ENCODE data around the gene CKAP5. TPM values are rescaled to one million over a fixed set of nuclear protein-coding genes. Genes with fewer than 3 reads are reported as not detected.

Gene CKAP5
- total and polyA plus RNA-seq, 2 donors (not counting 1 experiment from before 2014, with no cell fraction given), result 64.7 to 111 TPM

DNA sequence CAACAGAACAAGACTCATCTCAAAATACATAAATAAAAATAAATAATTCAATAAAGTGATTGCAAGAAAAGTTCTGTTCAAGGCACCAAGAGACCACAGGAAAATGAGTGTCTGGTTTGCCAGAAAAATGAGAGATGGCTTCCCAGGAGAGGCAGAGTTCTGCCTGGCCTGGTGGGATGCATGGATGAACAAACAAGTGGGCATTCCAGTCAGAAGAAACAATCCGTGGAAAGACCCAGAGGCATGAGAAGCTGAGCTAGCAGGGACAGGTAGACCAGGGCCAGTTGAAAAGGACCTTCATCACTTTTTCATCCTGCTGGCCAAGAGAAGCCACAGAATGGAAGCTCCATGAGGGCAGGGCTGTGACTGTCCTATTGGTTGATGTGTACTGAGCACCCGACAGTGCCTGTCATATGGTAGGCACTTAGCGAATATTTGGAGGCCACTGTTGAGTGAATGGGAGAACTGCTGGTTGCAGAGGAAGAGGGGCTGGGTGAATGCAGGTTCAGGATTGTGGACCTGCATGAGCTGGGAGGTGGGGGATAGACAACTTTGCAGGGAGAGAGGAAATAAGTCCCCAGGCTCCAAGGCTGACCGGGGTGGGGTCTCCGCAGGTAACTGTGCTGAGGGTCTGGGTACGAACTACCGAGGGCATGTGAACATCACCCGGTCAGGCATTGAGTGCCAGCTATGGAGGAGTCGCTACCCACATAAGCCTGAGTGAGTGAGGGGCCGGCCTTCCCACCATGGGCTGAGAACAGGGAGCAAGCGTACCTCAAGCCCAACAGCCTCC lies 123.3 kb downstream of the CKAP5 start:
- H4K20me1 ChIP-seq (ENCODE audit: control insufficient read depth, extremely low read depth, insufficient read depth, low read length), result no peaks in the 10 kb centered on the region
- no peak overlapping the region for H3K27ac ChIP-seq (ENCODE audit: insufficient read depth, low read length)
- no peak overlapping the region for H3K4me2 ChIP-seq (ENCODE audit: extremely low read depth, insufficient read depth, low read length)
- H3K9me3 ChIP-seq (ENCODE audit: control insufficient read depth, insufficient read depth, low read depth, low read length), result no peaks in the 10 kb centered on the region
- DNase-seq (ENCODE audit: low read depth in 2 of 2), result no peak
- H3K4me3 ChIP-seq (replicated peaks in 1 of 4; ENCODE audit: control extremely low read depth in 1 of 4, insufficient read depth in 1 of 4, low read depth in 3 of 4, low read length in 4 of 4), result no peak overlapping the region
- no peak overlapping the region for H2AFZ ChIP-seq (ENCODE audit: low read length)
- no peaks in the 10 kb centered on the region for H3K79me2 ChIP-seq (ENCODE audit: control insufficient read depth, insufficient read depth, low read length)
- H3K9ac ChIP-seq (ENCODE audit: insufficient read depth, low read length), result no peak overlapping the region
- no peaks in the 10 kb centered on the region for H3K27me3 ChIP-seq (ENCODE audit: control insufficient read depth, insufficient read depth, low read length)
- H3K36me3 ChIP-seq (ENCODE audit: control insufficient read depth, insufficient read depth, low read length), result no peaks in the 10 kb centered on the region
- TF ChIP-seq, protein P1, sequence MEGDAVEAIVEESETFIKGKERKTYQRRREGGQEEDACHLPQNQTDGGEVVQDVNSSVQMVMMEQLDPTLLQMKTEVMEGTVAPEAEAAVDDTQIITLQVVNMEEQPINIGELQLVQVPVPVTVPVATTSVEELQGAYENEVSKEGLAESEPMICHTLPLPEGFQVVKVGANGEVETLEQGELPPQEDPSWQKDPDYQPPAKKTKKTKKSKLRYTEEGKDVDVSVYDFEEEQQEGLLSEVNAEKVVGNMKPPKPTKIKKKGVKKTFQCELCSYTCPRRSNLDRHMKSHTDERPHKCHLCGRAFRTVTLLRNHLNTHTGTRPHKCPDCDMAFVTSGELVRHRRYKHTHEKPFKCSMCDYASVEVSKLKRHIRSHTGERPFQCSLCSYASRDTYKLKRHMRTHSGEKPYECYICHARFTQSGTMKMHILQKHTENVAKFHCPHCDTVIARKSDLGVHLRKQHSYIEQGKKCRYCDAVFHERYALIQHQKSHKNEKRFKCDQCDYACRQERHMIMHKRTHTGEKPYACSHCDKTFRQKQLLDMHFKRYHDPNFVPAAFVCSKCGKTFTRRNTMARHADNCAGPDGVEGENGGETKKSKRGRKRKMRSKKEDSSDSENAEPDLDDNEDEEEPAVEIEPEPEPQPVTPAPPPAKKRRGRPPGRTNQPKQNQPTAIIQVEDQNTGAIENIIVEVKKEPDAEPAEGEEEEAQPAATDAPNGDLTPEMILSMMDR (conservative IDR thresholded peaks at IDR 0.05 in 1 of 2, IDR thresholded peaks at IDR 0.05 in 1 of 2; ENCODE audit: low read depth in 1 of 2, low read length in 2 of 2), result no peak
- no peak for TF ChIP-seq EZH2 (IDR thresholded peaks at IDR 0.05; ENCODE audit: low read length, missing control alignments)
- no peaks in the 10 kb centered on the region for H3K4me1 ChIP-seq (ENCODE audit: control insufficient read depth, extremely low read depth, insufficient read depth, low read length)

DNA sequence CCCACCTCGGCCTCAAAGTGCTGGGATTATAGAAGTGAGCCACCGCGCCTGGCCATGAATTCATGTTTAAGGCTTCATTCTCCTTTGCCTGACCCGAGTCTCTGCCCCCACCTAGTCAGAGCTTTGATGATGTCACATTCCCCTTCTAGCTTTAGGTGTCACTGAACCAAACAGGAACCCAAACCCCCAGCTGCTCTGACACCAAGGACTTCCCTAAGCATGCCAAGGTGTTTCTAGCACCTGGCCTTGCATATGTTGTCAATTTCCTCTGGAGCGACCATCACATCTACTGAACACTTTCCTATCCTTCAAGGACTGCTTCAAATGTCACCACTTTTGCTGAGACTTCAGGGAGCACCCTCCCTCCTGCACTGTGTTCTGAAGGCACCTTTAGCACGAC lies 124.8 kb downstream of the CKAP5 start:
- no peaks in the 10 kb centered on the region for H3K9me3 ChIP-seq (ENCODE audit: control insufficient read depth, insufficient read depth, low read depth, low read length)
- no peak overlapping the region for H2AFZ ChIP-seq (ENCODE audit: low read length)
- H3K4me3 ChIP-seq (replicated peaks in 1 of 4; ENCODE audit: control extremely low read depth in 1 of 4, insufficient read depth in 1 of 4, low read depth in 3 of 4, low read length in 4 of 4), result no peak overlapping the region
- DNase-seq (ENCODE audit: low read depth in 2 of 2), result no peak
- H3K36me3 ChIP-seq (ENCODE audit: control insufficient read depth, insufficient read depth, low read length), result no peaks in the 10 kb centered on the region
- no peak for TF ChIP-seq EZH2 (IDR thresholded peaks at IDR 0.05; ENCODE audit: low read length, missing control alignments)
- TF ChIP-seq, protein P1 (conservative IDR thresholded peaks at IDR 0.05 in 1 of 2, IDR thresholded peaks at IDR 0.05 in 1 of 2; ENCODE audit: low read depth in 1 of 2, low read length in 2 of 2), result no peak
- H4K20me1 ChIP-seq (ENCODE audit: control insufficient read depth, extremely low read depth, insufficient read depth, low read length), result no peaks in the 10 kb centered on the region
- H3K4me1 ChIP-seq (ENCODE audit: control insufficient read depth, extremely low read depth, insufficient read depth, low read length), result no peaks in the 10 kb centered on the region
- no peak overlapping the region for H3K4me2 ChIP-seq (ENCODE audit: extremely low read depth, insufficient read depth, low read length)
- no peak overlapping the region for H3K27ac ChIP-seq (ENCODE audit: insufficient read depth, low read length)
- H3K27me3 ChIP-seq (ENCODE audit: control insufficient read depth, insufficient read depth, low read length), result no peaks in the 10 kb centered on the region
- H3K79me2 ChIP-seq (ENCODE audit: control insufficient read depth, insufficient read depth, low read length), result no peaks in the 10 kb centered on the region
- H3K9ac ChIP-seq (ENCODE audit: insufficient read depth, low read length), result no peak overlapping the region

DNA sequence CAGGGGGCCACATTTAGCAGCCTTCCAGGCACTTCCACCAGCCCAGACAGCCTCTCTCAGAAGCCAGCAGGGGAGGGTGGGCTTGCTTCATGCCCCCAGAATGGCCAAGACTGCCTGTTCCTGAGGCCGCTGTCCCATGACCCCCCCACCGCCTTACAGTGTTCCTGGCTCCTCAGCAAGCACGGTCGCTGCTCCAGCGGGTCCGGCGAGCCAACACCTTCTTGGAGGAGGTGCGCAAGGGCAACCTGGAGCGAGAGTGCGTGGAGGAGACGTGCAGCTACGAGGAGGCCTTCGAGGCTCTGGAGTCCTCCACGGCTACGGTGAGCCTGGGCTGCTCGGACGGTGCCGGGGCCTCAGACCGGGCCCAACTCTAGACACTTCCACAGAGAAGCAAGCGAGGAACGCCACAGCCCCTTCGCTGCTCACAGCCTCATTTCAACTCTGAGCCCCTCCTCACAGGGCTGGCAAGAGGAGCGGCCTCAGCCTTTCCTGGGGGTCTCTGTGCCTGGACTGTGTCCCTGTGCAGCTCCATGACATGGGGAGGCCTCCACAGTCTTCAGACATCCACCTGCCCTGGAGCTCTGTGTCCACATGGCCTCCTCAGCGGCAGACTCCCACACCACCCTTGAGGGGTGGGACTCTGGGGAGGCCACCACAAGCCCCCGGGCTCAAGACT lies 126.4 kb downstream of the CKAP5 start:
- DNase-seq (ENCODE audit: low read depth in 2 of 2), result no peak
- no peaks in the 10 kb centered on the region for H3K79me2 ChIP-seq (ENCODE audit: control insufficient read depth, insufficient read depth, low read length)
- no peak overlapping the region for H3K9ac ChIP-seq (ENCODE audit: insufficient read depth, low read length)

More for the DNA sequence above, 126.4 kb downstream of the CKAP5 start:
- H3K4me2 ChIP-seq (ENCODE audit: extremely low read depth, insufficient read depth, low read length), result no peak overlapping the region
- TF ChIP-seq, protein P1 (conservative IDR thresholded peaks at IDR 0.05 in 1 of 2, IDR thresholded peaks at IDR 0.05 in 1 of 2; ENCODE audit: low read depth in 1 of 2, low read length in 2 of 2), result no peak
- TF ChIP-seq EZH2 (IDR thresholded peaks at IDR 0.05; ENCODE audit: low read length, missing control alignments), result no peak
- no peaks in the 10 kb centered on the region for H3K9me3 ChIP-seq (ENCODE audit: control insufficient read depth, insufficient read depth, low read depth, low read length)
- no peak overlapping the region for H3K27ac ChIP-seq (ENCODE audit: insufficient read depth, low read length)
- peaks cover under 1% of the 10 kb centered on the region for H3K4me1 ChIP-seq (ENCODE audit: control insufficient read depth, extremely low read depth, insufficient read depth, low read length)
- no peaks in the 10 kb centered on the region for H4K20me1 ChIP-seq (ENCODE audit: control insufficient read depth, extremely low read depth, insufficient read depth, low read length)
- no peaks in the 10 kb centered on the region for H3K36me3 ChIP-seq (ENCODE audit: control insufficient read depth, insufficient read depth, low read length)
- H3K4me3 ChIP-seq (replicated peaks in 1 of 4; ENCODE audit: control extremely low read depth in 1 of 4, insufficient read depth in 1 of 4, low read depth in 3 of 4, low read length in 4 of 4), result no peak overlapping the region
- no peak overlapping the region for H2AFZ ChIP-seq (ENCODE audit: low read length)
- H3K27me3 ChIP-seq (ENCODE audit: control insufficient read depth, insufficient read depth, low read length), result no peaks in the 10 kb centered on the region

All from fibroblast of lung (primary cell).